Subcutaneous abdominal adipose tissue (tissue), 5 donors: ENCODE results near the gene SLC6A7.

ENCODE experiments used
- H3K27ac ChIP-seq: one replicate; pipeline ENCODE4 v1.7.0; 2013; ENCODE audit warnings: low read depth, mild to moderate bottlenecking, inconsistent platforms, low read length, moderate library complexity
- H3K27me3 ChIP-seq, 5 donors: one replicate each; pipeline ENCODE4 v1.7.0; 2013; ENCODE audit warnings: low read length in 5 of 5, inconsistent platforms in 1 of 5; ENCODE audit not compliant: control insufficient read depth in 5 of 5, insufficient read depth in 4 of 5
- H3K36me3 ChIP-seq, 5 donors: one replicate each; pipeline ENCODE4 v1.7.0; 2013; ENCODE audit warnings: low read length in 5 of 5; ENCODE audit not compliant: control insufficient read depth in 5 of 5, insufficient read depth in 5 of 5
- H3K4me1 ChIP-seq, 5 donors: one replicate each; pipeline ENCODE4 v1.7.0; 2013; ENCODE audit warnings: low read length in 5 of 5, mild to moderate bottlenecking in 3 of 5, moderate library complexity in 1 of 5; ENCODE audit not compliant: control insufficient read depth in 5 of 5, insufficient read depth in 5 of 5
- H3K4me3 ChIP-seq, 5 donors: one replicate each; pipeline ENCODE4 v1.7.0; 2013; ENCODE audit warnings: low read length in 5 of 5, low read depth in 1 of 5
- H3K9ac ChIP-seq, 5 donors: one replicate each; pipeline ENCODE4 v1.7.0; 2013; ENCODE audit warnings: low read length in 5 of 5, mild to moderate bottlenecking in 4 of 5, moderate library complexity in 3 of 5
- H3K9me3 ChIP-seq, 5 donors: one replicate each; pipeline ENCODE4 v1.7.0; 2013; ENCODE audit warnings: low read length in 5 of 5; ENCODE audit not compliant: control insufficient read depth in 5 of 5
- donor health status: healthy.
- donor health status: healthy.
- donor health status: healthy.
- donor health status: healthy.
- donor health status: healthy.

The SLC6A7 gene

DNA sequence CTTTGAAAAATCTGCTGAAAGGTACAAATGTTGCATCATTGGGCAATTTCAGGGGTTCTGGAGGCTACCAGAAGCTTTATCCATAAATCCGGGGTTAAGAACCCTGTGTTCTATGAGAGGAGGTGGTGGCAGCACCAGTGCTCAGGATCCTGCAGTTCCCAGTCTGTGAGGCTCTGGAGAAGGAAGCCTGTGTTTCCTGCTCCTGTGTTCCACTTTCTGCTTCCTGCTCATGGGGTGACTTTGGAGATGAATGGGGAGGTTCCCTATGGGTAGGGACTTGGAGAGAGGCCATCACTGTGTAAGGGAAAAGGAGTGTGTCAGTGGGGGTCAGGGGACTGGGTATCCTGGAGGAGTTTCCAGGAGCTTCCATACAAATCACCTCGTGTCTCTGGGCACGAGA lies 21.0 kb upstream of the SLC6A7 start:
- H3K36me3 ChIP-seq = no peaks in the 10 kb centered on the region
- H3K27ac ChIP-seq = no peak overlapping the region
- no peak overlapping the region for H3K9ac ChIP-seq
- H3K4me1 ChIP-seq = peaks cover 11 to 30% (median 24%) of the 10 kb centered on the region in 5 donors
- H3K4me3 ChIP-seq = no peak overlapping the region
- H3K27me3 ChIP-seq = peaks cover 0 to 18% (median 12%) of the 10 kb centered on the region in 5 donors
- no peaks in the 10 kb centered on the region for H3K9me3 ChIP-seq

DNA sequence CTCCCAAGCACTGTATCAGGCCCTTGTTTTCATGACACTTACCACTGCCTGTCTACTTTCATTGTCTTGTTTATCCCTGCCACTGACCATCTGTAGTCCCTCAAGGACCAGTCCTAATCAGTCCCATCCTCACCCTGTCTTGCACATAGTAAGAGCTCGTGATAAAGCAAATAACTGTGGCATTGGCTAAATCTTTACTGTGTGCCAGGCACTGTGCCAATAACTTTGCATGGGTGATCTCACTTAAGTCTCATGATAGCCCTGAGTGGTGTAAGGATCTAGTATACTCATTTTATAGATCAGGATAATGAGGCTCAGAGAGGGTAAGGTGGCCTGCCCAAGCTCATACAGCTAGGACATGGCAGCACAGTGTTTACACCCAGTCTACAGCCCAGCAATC lies 17.7 kb upstream of the SLC6A7 start:
- Histone ChIP-seq H3K4me3 (no peak overlapping the region), H3K27me3 (peaks cover 0 to 16% (median 13%) of the 10 kb centered on the region in 5 donors), H3K9ac (no peak overlapping the region), H3K9me3 (no peaks in the 10 kb centered on the region), H3K4me1 (peaks cover 0 to 12% (median 4%) of the 10 kb centered on the region in 5 donors), H3K36me3 (no peaks in the 10 kb centered on the region), H3K27ac (no peak overlapping the region)

DNA sequence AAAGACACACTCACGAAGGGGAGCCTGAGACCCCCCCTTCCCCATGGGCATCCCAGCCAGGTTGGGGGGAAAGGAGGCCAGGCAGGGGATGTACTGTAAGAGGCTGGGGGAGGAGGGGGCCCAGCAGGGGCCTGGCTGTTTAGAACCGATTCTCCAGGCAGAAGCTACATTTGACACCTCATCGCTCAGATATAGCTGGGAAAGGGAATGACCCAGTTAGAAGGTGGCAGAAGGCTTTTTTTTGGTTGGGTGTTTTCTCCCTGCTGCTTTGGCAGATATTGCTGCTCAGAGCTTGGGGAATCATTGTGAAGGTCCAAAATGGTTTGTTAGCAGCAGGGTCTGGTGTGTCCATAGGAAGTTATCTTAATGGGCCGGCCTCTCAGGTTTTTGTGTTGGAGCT lies 17.3 kb upstream of the SLC6A7 start:
- Histone ChIP-seq H3K27me3 (peaks cover 0 to 13% (median 8%) of the 10 kb centered on the region in 5 donors), H3K27ac (no peak overlapping the region), H3K9me3 (no peaks in the 10 kb centered on the region), H3K36me3 (no peaks in the 10 kb centered on the region), H3K9ac (no peak overlapping the region), H3K4me1 (peaks cover 0 to 13% (median 4%) of the 10 kb centered on the region in 5 donors), H3K4me3 (no peak overlapping the region)

DNA sequence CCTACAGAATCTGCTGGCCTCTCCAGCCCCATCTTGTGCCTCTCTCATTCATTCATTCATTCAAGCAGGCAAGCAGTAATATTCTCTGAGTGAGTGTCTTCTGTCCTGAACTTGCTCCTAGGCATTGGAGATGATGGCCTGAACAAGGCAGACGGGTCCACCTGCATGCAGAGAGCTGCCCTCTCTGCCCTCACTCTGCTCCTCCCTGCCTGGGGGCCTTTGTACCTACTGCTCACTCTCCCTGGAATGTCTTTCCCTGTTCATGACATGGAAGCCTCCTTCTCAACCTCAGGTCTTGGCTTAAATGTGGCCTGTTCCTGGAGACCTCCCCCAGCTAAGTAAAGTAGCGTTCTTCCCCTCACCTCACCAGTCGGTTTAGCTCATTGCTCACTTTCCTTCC lies 16.7 kb upstream of the SLC6A7 start:
- Histone ChIP-seq H3K9ac (no peak overlapping the region), H3K4me3 (no peak overlapping the region), H3K27ac (no peak overlapping the region), H3K27me3 (peaks cover 0 to 7% (median 3%) of the 10 kb centered on the region in 5 donors), H3K9me3 (no peaks in the 10 kb centered on the region), H3K36me3 (no peaks in the 10 kb centered on the region), H3K4me1 (peaks cover 0 to 13% (median 4%) of the 10 kb centered on the region in 5 donors)

DNA sequence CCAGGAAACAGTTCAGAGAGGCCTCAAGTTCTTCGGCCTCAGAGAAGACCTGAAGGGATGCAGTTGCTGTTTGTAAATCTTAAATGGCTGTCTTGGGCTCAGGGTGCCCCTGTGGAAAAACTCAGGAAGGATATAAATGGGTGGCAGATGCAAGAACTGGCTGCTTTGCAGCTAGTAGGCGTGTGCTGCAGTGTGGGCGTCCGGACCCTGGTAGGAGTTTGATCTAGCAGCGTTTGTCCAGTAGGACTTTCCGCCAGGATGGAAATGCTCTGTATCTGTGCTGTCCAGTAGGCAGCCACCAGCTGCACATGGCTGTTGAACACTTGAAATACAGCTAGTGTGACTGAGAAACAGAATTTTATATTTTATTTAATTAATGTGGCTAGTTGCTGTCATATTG lies 15.6 kb upstream of the SLC6A7 start:
- Histone ChIP-seq H3K4me3 (no peak overlapping the region), H3K36me3 (no peaks in the 10 kb centered on the region), H3K27ac (no peak overlapping the region), H3K4me1 (peaks cover 0 to 7% (median 1%) of the 10 kb centered on the region in 5 donors), H3K27me3 (peaks cover 0 to 6% (median 3%) of the 10 kb centered on the region in 5 donors), H3K9me3 (no peaks in the 10 kb centered on the region), H3K9ac (no peak overlapping the region)

DNA sequence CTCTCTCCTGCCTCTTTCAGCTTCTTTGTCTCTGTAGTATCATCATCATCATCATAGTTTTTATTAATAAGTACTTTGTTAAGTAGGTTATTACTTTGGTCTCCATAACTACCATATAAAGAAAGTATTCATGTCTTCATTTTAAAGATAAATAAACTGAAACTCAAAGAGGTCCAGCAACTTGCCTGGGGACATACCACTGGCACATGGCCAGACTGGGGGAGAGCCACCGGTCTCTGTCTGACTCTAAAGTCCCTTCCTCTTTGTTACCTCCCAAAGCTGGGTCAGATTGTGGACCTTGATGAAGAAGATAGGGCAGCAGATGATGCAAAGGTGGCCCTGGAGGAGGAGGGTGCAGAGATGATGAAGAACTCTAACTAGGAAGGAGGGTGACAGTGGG lies 14.8 kb upstream of the SLC6A7 start:
- Histone ChIP-seq H3K9ac (no peak overlapping the region), H3K27ac (no peak overlapping the region), H3K9me3 (no peaks in the 10 kb centered on the region), H3K4me1 (peaks cover 2 to 15% (median 9%) of the 10 kb centered on the region in 5 donors), H3K4me3 (no peak overlapping the region), H3K27me3 (peaks cover 0 to 6% (median 3%) of the 10 kb centered on the region in 5 donors), H3K36me3 (no peaks in the 10 kb centered on the region)

DNA sequence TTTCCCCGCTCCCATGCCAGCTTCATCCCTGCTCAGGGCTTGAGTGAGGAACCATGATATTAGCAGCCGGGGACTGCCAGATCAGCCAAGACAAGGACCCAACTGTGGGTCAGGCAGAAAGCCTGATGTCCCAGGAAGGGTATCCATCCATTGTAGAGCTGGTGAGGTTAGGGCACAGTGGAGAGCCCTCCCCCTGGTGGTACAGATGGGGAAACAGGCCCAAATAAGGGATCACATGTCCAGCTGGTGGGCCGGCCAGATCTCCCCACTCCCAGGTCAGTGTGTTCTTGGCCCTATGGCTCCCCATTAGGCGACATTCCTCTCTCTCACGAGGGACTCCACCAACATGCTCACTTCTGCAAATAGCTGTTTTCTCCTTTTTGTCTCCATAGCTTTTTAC lies 14.3 kb upstream of the SLC6A7 start:
- H3K4me3 ChIP-seq = no peak overlapping the region
- H3K4me1 ChIP-seq = peaks cover 2 to 20% (median 14%) of the 10 kb centered on the region in 5 donors
- peaks cover 0 to 6% (median 3%) of the 10 kb centered on the region in 5 donors for H3K27me3 ChIP-seq
- no peaks in the 10 kb centered on the region for H3K9me3 ChIP-seq
- H3K9ac ChIP-seq = no peak overlapping the region
- H3K36me3 ChIP-seq = no peaks in the 10 kb centered on the region
- no peak overlapping the region for H3K27ac ChIP-seq

DNA sequence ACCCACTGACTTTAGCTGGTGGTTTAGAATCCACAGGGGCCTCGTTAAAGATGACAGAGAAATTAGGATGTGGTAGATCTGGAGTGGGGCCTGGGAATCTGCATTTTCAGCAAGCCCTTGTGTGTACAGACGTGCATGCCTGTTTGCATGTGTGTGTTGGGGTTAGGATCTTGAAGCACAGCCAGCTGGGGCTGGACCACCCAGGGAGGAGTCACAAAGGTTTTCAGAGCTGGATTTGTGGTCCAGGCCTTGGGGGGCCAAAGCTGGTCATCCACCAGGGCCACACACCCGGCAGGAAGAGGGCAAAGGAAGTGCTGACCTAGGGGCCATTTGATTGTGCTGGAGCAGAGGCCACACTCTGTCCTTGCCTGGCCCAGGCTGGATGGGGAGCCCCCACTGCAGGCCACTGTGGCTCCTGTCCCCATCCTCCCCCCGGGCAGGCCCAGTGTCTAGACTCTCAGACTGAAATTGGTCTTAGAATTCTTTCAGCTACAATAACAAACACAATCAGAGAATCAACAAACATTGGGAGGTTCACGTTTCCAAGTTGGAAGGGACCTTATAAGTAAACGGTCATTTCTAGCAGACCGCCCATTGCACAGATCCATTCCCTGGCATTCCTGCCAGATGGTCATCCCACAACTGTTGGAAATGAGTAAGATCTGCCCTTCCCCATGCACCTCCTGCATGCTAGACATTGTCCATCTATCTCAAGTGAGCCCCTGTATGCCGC lies 13.0 kb upstream of the SLC6A7 start:
- Histone ChIP-seq H3K27me3 (peaks cover 0 to 6% (median 3%) of the 10 kb centered on the region in 5 donors), H3K36me3 (no peaks in the 10 kb centered on the region), H3K9ac (no peak overlapping the region), H3K4me1 (peaks cover 5 to 32% (median 24%) of the 10 kb centered on the region in 5 donors), H3K4me3 (no peak overlapping the region), H3K27ac (no peak overlapping the region), H3K9me3 (no peaks in the 10 kb centered on the region)

DNA sequence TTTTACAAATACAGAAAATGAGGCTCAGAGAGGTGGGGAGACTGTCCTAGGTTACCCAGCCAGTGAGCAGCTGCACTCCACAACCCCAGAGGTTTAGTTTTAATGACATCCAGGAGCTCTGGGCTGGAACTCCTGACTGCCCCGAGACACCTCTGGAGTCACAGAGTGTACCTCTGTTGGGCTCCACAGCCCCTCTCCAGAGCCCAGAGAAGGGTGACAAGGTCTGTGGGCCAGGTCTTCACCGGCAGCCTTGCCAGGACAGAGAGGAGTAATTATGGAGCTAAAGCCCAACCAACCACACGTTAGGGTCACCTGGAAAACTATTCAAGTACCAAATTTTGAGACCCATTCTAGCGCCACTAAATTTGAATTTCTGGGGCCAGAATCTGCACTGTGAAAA lies 12.1 kb upstream of the SLC6A7 start:
- peaks cover 5 to 32% (median 24%) of the 10 kb centered on the region in 5 donors for H3K4me1 ChIP-seq

DNA sequence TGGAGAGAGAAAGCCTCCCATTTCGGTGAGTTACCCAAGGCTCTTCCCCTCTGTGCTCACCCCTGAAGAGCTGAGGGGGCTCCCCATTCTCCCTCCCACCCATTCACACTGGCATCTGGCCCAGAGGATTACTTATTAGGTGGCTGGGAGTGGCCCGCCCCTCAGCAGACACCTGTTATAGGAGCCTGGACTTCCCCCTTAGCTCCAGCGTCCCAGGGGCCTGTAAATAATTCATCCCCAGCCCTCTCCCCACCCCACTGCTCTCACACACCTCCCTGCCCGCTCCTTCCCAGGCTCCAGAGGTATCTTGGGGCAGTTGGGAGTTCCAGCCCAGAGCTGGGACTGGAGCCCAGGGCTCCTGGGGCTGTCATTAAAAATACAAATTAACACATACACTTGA lies 11.6 kb upstream of the SLC6A7 start:
- Histone ChIP-seq H3K4me3 (no peak overlapping the region), H3K27me3 (peaks cover 0 to 3% (median 0%) of the 10 kb centered on the region in 5 donors), H3K27ac (no peak overlapping the region), H3K4me1 (peaks cover 5 to 32% (median 24%) of the 10 kb centered on the region in 5 donors), H3K36me3 (no peaks in the 10 kb centered on the region), H3K9ac (no peak overlapping the region), H3K9me3 (no peaks in the 10 kb centered on the region)

More for the DNA sequence above, 12.1 kb upstream of the SLC6A7 start:
- Histone ChIP-seq H3K36me3 (no peaks in the 10 kb centered on the region), H3K9ac (no peak overlapping the region), H3K4me3 (no peak overlapping the region), H3K9me3 (no peaks in the 10 kb centered on the region), H3K27ac (no peak overlapping the region), H3K27me3 (peaks cover 0 to 3% (median 2%) of the 10 kb centered on the region in 5 donors)
